Measurements from ENCODE around the gene KRT4.
"Not testable (repeated sequence)": the region's sequence is repeated elsewhere in the genome, so short reads cannot be mapped to it uniquely, and the experiment has no call there.

Gene KRT4

DNA sequence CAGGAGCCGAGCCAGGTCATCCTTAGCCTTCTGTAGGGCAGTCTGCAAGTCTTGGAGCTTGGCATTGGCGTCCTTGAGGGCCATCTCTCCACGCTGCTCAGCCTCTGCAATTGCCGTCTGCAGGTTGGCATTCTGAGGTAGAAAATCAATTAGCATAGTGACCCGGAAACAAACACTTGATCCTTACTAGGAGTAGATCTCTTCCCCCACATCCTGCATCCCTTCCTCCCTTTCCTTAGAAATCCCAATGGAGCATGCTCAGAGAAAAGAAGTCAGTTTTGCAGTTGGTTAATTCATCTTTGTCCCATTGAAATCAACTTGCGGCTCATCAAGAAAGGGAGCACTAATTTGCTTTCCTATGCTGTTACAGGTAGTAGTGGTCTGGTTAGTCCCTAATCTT lies 42.8 kb downstream of the KRT4 start:
- no peak for DNase-seq

DNA sequence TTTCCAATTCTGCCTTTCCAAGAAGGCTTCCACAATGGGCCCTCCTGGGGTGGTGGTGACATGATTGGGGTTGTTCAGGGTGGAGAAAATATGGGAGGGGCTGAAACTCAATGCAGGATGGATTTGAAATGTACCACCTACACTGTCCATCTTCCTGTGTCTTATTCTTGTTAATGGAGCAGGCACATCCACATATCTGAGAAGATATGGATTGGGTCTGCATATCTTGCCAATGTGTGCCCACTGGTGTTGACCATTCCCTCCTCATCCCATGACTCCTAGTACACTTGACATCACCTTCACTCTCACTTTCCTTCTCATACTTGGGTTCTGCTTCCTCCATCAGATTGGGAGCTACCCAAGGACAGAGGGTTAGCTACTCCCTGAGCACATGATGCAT lies 44.0 kb downstream of the KRT4 start:
- DNase-seq: no peak

DNA sequence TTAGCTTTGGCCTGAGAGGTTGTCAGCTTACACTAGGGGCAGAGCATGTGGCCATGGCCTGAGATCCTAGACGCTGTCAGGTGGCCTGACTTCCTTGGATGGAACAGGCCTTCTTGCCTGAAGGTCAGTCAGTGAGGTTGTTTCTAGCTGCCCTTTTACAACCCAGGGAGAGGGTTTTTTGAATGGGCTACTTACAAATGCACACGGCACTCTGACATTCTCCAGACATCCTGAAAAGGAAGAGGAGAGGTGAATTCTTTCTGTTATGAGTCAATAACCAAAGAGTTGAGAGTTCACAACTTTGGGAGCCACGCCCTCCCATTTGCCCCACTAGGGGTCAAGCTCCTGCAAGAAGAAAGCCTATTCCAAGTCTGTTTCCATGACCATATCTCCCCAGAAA lies 44.6 kb downstream of the KRT4 start:
- no peak for DNase-seq

DNA sequence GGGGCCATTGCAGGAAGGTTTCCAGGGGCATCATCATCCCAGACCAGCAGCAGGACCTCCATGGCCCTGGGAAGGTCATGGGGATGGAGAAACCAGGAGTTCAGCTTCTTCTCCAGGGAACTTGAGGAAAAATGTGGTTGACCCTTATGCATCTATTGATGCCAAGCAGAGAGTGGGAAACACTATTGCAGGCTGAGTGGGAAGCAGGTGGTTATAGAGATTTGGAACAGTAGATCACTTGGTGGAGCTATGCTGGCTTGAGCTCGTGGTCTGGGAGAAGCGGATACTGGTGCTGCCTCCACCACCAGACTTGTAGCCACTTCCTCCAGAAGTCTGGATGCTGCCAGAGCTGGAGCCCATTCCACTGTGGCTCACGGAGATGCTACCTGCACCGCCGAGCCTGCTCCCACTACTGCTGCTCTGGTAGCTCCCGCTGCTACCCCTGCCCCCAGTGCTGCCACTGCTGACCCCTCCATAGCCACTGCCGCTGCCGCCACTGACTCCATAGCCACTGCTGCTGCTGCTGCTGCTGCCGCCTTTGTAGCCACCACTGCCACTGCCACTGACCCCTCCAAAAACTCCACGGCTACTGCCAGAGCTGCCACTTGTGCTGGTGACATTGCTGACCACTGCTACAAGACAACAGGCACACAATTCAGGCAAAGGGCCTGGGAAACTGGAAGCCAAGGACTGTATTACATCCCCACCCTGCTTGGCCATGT lies 45.3 kb downstream of the KRT4 start:
- DNase-seq: no peak

DNA sequence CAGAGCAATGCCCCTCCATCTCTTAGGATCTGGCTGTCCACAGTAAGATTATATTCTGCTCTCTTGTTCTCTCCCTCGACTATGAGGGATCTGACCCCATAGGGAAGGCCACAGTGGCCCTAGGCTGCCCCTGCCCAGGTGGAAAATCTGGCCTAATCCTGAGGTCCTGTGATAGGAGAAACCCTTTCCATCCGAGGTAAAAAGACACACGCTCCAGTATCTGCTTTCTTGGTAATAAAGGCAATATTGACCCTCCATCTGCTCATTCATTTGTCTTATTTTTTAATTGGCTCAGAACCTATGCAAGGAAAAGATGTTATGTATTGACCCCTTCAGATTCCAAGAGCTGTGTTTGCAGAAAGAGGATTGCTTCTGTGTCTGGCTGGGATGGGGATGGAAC lies 46.5 kb downstream of the KRT4 start:
- no peak for DNase-seq

DNA sequence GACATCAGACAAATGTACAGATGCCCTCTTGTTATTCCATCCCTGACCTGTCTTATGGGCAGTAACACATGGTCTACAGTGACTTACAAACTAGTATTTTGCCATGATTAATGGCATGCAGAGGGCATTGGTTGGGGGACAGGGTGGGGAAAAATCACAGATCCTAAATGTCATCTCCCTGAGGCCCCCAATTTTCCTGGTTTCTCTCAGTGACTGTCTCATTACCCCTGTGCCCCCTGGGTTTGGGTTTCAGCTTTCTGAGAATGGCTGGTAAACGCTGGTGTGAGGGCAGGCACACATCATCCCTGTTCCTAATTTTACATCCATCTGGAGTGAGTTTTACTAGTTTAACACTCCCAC lies 46.9 kb downstream of the KRT4 start:
- no peak for DNase-seq

DNA sequence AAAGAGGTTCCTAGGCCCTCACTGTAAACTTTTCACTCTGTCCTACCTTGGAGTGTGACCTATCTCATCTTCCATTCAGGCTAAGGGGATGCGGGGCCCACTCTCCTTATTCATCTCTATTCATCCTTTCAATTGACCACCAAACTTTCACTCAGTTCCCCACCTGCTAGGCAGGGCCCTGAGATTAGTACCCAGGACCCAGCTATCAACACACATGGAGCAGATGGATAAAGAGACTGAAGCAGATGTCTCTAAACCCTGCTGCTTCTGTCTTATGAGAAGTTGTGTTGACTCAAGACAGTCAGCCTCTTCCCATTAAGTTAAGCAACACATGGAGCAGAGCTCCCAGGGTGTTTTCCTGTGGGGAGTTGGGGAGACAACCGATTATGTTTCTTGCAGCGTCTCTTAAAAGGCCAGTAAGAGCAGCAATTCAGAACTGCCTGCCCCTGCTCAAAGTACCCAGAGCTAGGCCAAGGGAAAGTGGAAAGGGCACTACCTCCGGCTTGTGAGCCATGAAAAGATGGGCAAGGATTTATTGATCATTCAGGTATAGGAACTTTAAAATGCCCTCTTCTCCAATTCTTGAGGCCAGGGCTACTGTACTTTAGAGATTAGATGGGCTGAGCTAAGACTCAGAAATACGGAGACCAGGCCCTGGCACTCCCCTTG lies 47.4 kb downstream of the KRT4 start:
- no peak for DNase-seq

DNA sequence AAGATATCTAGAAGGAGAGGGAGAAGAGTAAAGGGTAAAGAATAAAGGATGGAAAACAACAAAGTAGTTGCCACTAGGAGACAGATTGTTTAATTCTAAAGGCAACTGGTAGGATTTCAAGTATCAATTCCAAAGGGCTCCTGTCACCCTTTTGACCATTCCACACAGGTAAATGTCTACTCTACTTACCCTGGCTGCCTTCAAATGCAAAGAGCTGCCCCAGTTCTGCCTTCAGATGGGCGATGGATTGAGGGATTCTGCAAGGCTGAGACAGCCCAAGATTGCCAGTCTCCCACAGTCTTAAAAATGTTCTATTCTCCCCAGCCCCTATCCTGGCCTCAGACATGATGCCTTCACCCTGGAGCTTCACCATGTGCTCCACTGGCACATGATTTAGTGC lies 48.2 kb downstream of the KRT4 start:
- DNase-seq: no peak

DNA sequence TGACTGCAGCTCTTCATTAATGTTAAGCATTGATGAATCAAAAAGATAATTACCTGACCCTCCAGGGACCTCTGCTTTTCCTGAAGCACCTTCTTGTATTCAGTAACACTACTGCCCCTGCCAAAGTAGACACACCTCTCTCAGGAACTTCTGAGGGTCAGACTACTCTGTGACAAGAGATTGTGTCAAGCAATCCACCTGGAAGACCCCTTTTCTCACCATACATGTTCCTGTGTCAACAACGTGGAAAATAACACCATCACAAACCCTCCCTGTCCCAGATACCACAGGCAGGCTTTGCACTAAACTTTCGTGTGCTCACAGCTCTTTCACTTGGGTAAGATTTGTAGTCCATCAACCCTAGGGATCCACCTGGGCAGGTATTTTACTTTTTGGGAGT lies 49.9 kb downstream of the KRT4 start:
- no peak for DNase-seq

DNA sequence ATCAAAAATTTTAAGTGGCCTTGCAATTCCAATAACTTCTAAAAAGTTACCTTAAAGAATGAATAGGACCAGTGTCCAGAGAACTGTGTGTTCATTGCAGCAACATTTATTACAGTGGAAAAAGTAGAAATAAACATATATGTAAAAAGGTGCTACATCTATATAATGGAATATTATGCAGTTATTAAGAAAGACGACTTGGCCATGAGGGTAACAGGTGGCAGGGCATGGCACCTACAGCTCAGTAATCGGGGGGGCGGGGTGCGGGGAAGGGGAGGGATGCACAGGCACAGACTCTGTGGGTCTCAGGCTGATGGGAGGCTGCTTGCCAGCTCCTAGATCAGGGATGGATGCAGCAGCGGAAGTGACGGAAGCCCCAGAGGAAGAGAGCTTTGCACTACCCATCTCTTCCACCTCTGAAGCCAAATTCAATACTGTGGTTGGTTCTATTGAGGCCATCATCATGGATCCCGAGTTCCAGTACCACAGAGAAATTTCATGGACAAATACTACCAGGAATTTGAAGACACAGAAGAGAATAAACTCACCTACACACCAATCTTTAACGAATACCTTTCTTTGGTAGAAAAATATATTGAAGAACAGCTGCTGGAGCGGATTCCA lies 50.8 kb downstream of the KRT4 start:
- DNase-seq: no peak

DNA sequence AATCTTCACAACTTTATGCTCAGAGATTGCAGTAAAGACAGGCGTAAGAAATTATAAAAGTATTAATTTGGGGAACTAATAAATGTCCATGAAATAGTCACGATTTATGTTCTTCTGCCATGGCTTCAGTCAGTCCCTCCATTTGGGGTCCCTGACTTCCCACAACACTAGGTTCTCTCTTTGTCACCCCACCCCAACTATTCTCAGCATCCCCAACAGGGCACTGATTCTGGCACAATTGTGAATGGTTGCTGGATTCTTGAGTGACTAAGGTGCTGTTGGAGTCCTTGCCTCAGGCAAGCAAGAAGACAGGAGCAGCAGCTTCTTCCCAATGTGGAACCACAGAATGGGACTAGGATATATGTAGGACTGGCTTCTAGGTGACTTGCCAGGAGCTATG lies 52.1 kb downstream of the KRT4 start:
- DNase-seq: no peak

DNA sequence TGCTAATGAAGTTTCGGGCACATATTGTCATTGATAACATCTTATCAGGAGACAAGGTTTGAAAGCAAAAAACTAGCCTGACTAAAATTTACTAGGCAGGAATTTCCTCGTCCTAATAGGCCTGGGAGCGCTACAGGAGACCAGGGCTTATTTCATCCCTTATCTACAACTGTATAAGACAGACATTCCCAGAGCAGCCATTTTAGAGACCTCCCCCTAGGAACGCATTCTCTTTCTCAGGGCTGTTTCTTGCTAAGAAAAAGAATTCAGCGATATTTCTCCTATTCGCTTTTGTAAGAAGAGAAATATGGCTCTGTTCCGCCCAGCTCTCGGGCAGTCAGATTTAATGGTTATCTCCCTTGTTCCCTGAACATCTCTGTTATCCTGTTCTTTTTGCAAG lies 52.7 kb downstream of the KRT4 start:
- not testable (repeated sequence) for DNase-seq

DNA sequence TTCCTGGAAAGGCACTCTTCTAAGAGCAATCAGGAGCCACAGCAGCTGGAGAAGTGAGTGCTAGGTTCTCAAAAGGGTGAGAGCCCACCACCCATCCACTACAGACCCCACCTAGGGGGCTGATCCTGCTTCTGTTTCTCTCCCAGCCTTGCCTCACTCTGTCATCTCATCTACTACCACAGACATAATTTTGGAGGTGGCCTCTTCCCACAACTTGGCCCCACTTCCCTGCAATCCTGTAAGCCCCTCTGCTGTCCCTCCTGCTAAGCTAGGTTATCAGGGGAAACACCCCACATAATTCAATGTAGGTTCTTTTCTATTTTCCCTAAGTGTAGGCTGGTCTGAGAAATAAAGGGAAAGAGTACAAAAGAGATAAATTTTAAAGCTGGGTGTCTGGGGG lies 53.3 kb downstream of the KRT4 start:
- DNase-seq: no peak

DNA sequence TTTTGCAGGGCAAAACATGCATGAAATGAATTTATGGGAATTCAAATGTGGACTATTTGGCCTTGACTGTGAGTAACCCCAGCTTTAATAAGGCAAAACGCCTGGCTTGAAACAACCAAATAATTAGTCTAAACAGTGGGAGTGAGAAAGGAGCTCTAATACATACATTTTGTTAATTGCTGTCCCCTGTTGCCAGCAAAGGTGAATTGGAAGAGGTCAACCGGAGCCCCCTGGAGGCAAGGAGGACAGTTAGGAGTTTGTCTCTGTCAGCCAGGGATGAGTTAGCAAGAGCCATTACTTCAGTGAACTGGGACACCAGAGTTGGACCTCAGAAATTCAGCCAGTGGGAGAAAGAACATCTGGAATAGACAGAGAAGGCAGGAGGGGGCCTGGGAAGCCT lies 54.2 kb downstream of the KRT4 start:
- DNase-seq: no peak

DNA sequence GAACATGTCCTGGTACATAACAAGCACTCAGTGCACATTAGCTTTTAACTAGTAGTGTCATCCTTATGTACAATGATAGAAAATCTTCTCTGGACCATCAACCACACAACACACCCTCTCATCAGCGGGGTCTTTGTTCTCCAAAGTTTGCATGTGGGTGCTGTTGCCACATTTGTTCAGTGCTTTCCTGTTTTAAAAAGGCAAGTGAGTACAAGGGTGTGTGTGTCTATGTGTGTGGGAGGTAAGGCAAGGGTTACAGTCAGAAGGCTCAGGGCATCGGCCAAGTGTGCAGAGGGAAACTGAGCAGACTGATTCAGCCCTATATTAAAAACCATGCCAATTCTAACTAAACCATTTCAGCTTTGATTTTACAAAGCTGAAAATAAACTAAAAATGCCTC lies 54.7 kb downstream of the KRT4 start:
- DNase-seq: no peak

DNA sequence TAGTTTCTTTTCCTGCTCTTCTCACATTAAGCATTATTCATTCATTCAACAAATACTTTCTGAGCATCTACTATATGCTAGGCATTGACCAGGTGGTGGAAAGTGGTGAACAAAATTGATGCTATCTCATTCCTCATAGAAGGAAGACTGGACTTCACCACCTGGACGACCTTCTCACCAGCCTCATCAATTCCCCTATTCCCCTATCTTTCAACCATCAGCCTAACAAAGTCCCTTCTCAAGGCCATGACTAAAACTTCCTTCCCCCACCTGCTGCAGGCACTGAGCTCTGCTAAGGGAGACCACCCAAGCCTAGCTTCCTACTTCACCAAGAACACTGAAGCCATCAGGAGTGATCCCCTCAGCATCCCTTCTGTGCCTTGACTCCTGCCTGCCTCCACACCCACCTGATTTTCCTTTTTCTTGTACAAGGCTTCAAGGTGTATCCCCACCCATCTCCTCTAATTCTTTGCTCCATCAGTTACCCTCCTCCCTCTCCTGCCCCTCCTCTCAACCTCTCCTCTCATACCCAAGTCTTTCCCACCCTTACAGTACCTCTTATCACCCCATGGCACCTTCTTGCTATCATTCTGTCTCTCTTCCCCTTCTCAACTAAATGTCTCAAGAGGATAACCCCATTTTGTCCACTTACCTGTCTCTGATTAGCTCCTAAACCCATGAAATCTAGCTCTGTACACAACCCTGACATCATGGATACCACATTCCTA lies 56.3 kb downstream of the KRT4 start:
- no peak for DNase-seq

Measured in activated CD4-positive, alpha-beta T cell treated with anti-CD3 and anti-CD28 coated beads for 48 hours (primary cell).